A673 (cell line): ENCODE measurements around the gene HGFAC. TPM values are rescaled to one million over a fixed set of nuclear protein-coding genes. Genes with fewer than 3 reads are reported as not detected.

Source experiments
- BruUV-seq: library from RNA; stranded (reverse); fragments of 400-500 nt; replicated peaks from 2 replicates; lab custom pipeline; 2021; lab: Mats Ljungman, UMichigan
- CTCF ChIA-PET: fragments of 300-600 bp; sonication (Branson Sonifier 250); formaldehyde crosslinking; loops from one replicate; lab custom pipeline; 2022; ENCODE audit warnings: antibody characterized with exemption; lab: Charles Lee
- POLR2A ChIA-PET: fragments of 300-600 bp; sonication (Branson Sonifier 250); formaldehyde crosslinking; loops from one replicate; lab custom pipeline; 2022; ENCODE audit warnings: antibody characterized with exemption; ENCODE audit not compliant: low non-redundant PET; lab: Charles Lee
- DNase-seq: peaks from one replicate; pipeline ENCODE4 v3.0.0-alpha.2; 2015; ENCODE audit warnings: low spot score
- H3K27ac ChIP-seq: fragments of 200-600 bp; sonication (generic); 2 replicates; pipeline ENCODE4 v1.5.1; 2016; ENCODE audit warnings: mixed run types, low read depth, mild to moderate bottlenecking, mixed read lengths, antibody characterized with exemption, low read length; ENCODE audit not compliant: poor library complexity, severe bottlenecking
- H3K27me3 ChIP-seq: fragments of 200-600 bp; sonication (generic); replicated peaks from 2 replicates; pipeline ENCODE4 v1.6.1; 2017; ENCODE audit warnings: mixed run types, low read depth, mild to moderate bottlenecking, mixed read lengths, antibody characterized with exemption, low read length; ENCODE audit not compliant: insufficient read depth, poor library complexity
- H3K36me3 ChIP-seq: fragments of 200-600 bp; sonication (generic); 2 replicates; pipeline ENCODE4 v1.6.1; 2016; ENCODE audit warnings: mixed run types, mild to moderate bottlenecking, mixed read lengths, antibody characterized with exemption, low read length; ENCODE audit not compliant: insufficient read depth, poor library complexity, severe bottlenecking
- H3K4me1 ChIP-seq: fragments of 200-600 bp; sonication (generic); 2 replicates; pipeline ENCODE4 v1.6.1; 2017; ENCODE audit warnings: mixed run types, mild to moderate bottlenecking, mixed read lengths, antibody characterized with exemption, low read length; ENCODE audit not compliant: insufficient read depth, poor library complexity, severe bottlenecking
- H3K4me3 ChIP-seq: fragments of 200-600 bp; sonication (generic); 2 replicates; pipeline ENCODE4 v1.5.1; 2016; ENCODE audit warnings: low read depth, mixed run types, mild to moderate bottlenecking, mixed read lengths, low read length; ENCODE audit not compliant: poor library complexity, severe bottlenecking
- H3K9me3 ChIP-seq: fragments of 200-600 bp; sonication (generic); 2 replicates; pipeline ENCODE4 v1.6.1; 2016; ENCODE audit warnings: mixed run types, low read depth, mild to moderate bottlenecking, mixed read lengths, antibody characterized with exemption, low read length; ENCODE audit not compliant: poor library complexity, severe bottlenecking
- EZH2 ChIP-seq: fragments of 200-600 bp; sonication (generic); IDR thresholded peaks from 2 replicates; pipeline ENCODE4 v1.6.1; 2017; ENCODE audit warnings: borderline replicate concordance, low read depth, mild to moderate bottlenecking, mixed read lengths, antibody characterized with exemption, low read length; ENCODE audit not compliant: poor library complexity, severe bottlenecking
- intact Hi-C: fragments of 100-400 bp; cut with micrococcal nuclease; formaldehyde crosslinking; loops from one replicate; pipeline ENCODE4 v1.10.0; 2022; ENCODE audit not compliant: unreplicated experiment
- total RNA-seq: library from RNA; stranded (reverse); gene quantifications from 2 replicates; pipeline ENCODE4 v1.2.3, GENCODE V29; 2021
- TF ChIP-seq, protein P1 (sequence below): fragments of 300-800, 200-600 bp; sonication (generic); conservative IDR thresholded peaks from 2 replicates; pipeline ENCODE4 v1.5.1; 2017; ENCODE audit warnings: low read depth, mild to moderate bottlenecking, antibody characterized with exemption, low read length, moderate library complexity, mixed read lengths

HGFAC gene
- total RNA-seq, 1 experiment from 2014 or later: 4.8 TPM

GRCh38 chr4:3416270-3416669 lies 25.5 kb upstream of the HGFAC start:
- Histone ChIP-seq H3K27ac (no peak overlapping the region), H3K27me3 (no peaks in the 10 kb centered on the region), H3K36me3 (peaks cover 12% of the 10 kb centered on the region), H3K4me1 (no peaks in the 10 kb centered on the region), H3K9me3 (no peaks in the 10 kb centered on the region), H3K4me3 (no peak overlapping the region)
- POLR2A ChIA-PET: no interaction called here
- no TSS peak for BruUV-seq
- CTCF ChIA-PET: no interaction called here
- no peak for DNase-seq
- intact Hi-C loops: no loop called here
- TF ChIP-seq EZH2: no peak

GRCh38 chr4:3416821-3417221 lies 24.9 kb upstream of the HGFAC start:
- Histone ChIP-seq H3K4me3 (no peak overlapping the region), H3K4me1 (no peaks in the 10 kb centered on the region), H3K27me3 (no peaks in the 10 kb centered on the region), H3K36me3 (peaks cover 12% of the 10 kb centered on the region), H3K9me3 (no peaks in the 10 kb centered on the region), H3K27ac (no peak overlapping the region)
- intact Hi-C loops: no loop called here
- ChIA-PET POLR2A (no interaction called here), CTCF (no interaction called here)
- TF ChIP-seq EZH2: no peak
- TF ChIP-seq, protein P1, sequence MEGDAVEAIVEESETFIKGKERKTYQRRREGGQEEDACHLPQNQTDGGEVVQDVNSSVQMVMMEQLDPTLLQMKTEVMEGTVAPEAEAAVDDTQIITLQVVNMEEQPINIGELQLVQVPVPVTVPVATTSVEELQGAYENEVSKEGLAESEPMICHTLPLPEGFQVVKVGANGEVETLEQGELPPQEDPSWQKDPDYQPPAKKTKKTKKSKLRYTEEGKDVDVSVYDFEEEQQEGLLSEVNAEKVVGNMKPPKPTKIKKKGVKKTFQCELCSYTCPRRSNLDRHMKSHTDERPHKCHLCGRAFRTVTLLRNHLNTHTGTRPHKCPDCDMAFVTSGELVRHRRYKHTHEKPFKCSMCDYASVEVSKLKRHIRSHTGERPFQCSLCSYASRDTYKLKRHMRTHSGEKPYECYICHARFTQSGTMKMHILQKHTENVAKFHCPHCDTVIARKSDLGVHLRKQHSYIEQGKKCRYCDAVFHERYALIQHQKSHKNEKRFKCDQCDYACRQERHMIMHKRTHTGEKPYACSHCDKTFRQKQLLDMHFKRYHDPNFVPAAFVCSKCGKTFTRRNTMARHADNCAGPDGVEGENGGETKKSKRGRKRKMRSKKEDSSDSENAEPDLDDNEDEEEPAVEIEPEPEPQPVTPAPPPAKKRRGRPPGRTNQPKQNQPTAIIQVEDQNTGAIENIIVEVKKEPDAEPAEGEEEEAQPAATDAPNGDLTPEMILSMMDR: no peak
- no peak for DNase-seq
- no TSS peak for BruUV-seq

- DNase-seq: no peak
- peaks cover 12% of the 10 kb centered on the region for H3K36me3 ChIP-seq
- H3K27ac ChIP-seq: no peak overlapping the region
- H3K4me1 ChIP-seq: no peaks in the 10 kb centered on the region
- TF ChIP-seq EZH2: no peak
- TF ChIP-seq, protein P1: no peak
- ChIA-PET CTCF (no interaction called here), POLR2A (no interaction called here)
- intact Hi-C loops: no loop called here
- no peak overlapping the region for H3K4me3 ChIP-seq
- H3K27me3 ChIP-seq: no peaks in the 10 kb centered on the region
- BruUV-seq: no TSS peak
- no peaks in the 10 kb centered on the region for H3K9me3 ChIP-seq
Observed at GRCh38 chr4:3417448-3417847, 24.3 kb upstream of the HGFAC start.
